ENCODE data around the gene PANK1.

PANK1 gene

GRCh38 chr10:89575031-89575430 lies 70.0 kb downstream of the PANK1 start:
- no peak for TF ChIP-seq USF1 (IDR thresholded peaks at IDR 0.05)
- no peak for TF ChIP-seq RAD21 (IDR thresholded peaks at IDR 0.05; ENCODE audit: low read depth)
- TF ChIP-seq MAX (IDR thresholded peaks at IDR 0.05): no peak
- TF ChIP-seq ZBTB7A (IDR thresholded peaks at IDR 0.05; ENCODE audit: low read depth): no peak
- TF ChIP-seq TEAD4 (IDR thresholded peaks at IDR 0.05): no peak
- TF ChIP-seq TAF1 (IDR thresholded peaks at IDR 0.05; ENCODE audit: low read depth): no peak
- TF ChIP-seq YY1 (IDR thresholded peaks at IDR 0.05; ENCODE audit: low read depth): no peak
- TF ChIP-seq NFIC (IDR thresholded peaks at IDR 0.05): no peak
- TF ChIP-seq FOXM1 (IDR thresholded peaks at IDR 0.05; ENCODE audit: borderline replicate concordance, low read depth): no peak
- no peak for TF ChIP-seq CEBPB (IDR thresholded peaks at IDR 0.05)
- TF ChIP-seq EP300 (IDR thresholded peaks at IDR 0.05; ENCODE audit: borderline replicate concordance): no peak
- TF ChIP-seq CREB1 (IDR thresholded peaks at IDR 0.05; ENCODE audit: low read depth): no peak
- no peak for TF ChIP-seq REST (IDR thresholded peaks at IDR 0.05; ENCODE audit: low read depth)
- TF ChIP-seq EGR1 (IDR thresholded peaks at IDR 0.05): no peak
- TF ChIP-seq TCF12 (IDR thresholded peaks at IDR 0.05; ENCODE audit: low read depth): no peak

- no peak for TF ChIP-seq CEBPB (IDR thresholded peaks at IDR 0.05)
- no peak for TF ChIP-seq TAF1 (IDR thresholded peaks at IDR 0.05; ENCODE audit: low read depth)
- TF ChIP-seq TCF12 (IDR thresholded peaks at IDR 0.05; ENCODE audit: low read depth): no peak
- TF ChIP-seq USF1 (IDR thresholded peaks at IDR 0.05): no peak
- no peak for TF ChIP-seq CREB1 (IDR thresholded peaks at IDR 0.05; ENCODE audit: low read depth)
- no peak for TF ChIP-seq REST (IDR thresholded peaks at IDR 0.05; ENCODE audit: low read depth)
Observed at GRCh38 chr10:89574368-89574767, 70.7 kb downstream of the PANK1 start.

- TF ChIP-seq YY1 (IDR thresholded peaks at IDR 0.05; ENCODE audit: low read depth): no peak
- no peak for TF ChIP-seq NFIC (IDR thresholded peaks at IDR 0.05)
- no peak for TF ChIP-seq ZBTB7A (IDR thresholded peaks at IDR 0.05; ENCODE audit: low read depth)
- TF ChIP-seq RAD21 (IDR thresholded peaks at IDR 0.05; ENCODE audit: low read depth): no peak
- no peak for TF ChIP-seq REST (IDR thresholded peaks at IDR 0.05; ENCODE audit: low read depth)
- TF ChIP-seq CEBPB (IDR thresholded peaks at IDR 0.05): no peak
- TF ChIP-seq TAF1 (IDR thresholded peaks at IDR 0.05; ENCODE audit: low read depth): no peak
- TF ChIP-seq EGR1 (IDR thresholded peaks at IDR 0.05): no peak
- no peak for TF ChIP-seq EP300 (IDR thresholded peaks at IDR 0.05; ENCODE audit: borderline replicate concordance)
- no peak for TF ChIP-seq USF1 (IDR thresholded peaks at IDR 0.05)
- no peak for TF ChIP-seq CREB1 (IDR thresholded peaks at IDR 0.05; ENCODE audit: low read depth)
- TF ChIP-seq FOXM1 (IDR thresholded peaks at IDR 0.05; ENCODE audit: borderline replicate concordance, low read depth): no peak
- no peak for TF ChIP-seq TCF12 (IDR thresholded peaks at IDR 0.05; ENCODE audit: low read depth)
- TF ChIP-seq MAX (IDR thresholded peaks at IDR 0.05): no peak
- no peak for TF ChIP-seq TEAD4 (IDR thresholded peaks at IDR 0.05)
Observed at GRCh38 chr10:89567576-89568245, 77.3 kb downstream of the PANK1 start.

GRCh38 chr10:89566992-89567391 lies 78.0 kb downstream of the PANK1 start:
- TF ChIP-seq EP300 (IDR thresholded peaks at IDR 0.05; ENCODE audit: borderline replicate concordance) (no peak), EGR1 (IDR thresholded peaks at IDR 0.05) (no peak), CEBPB (IDR thresholded peaks at IDR 0.05) (no peak), ZBTB7A (IDR thresholded peaks at IDR 0.05; ENCODE audit: low read depth) (no peak), CREB1 (IDR thresholded peaks at IDR 0.05; ENCODE audit: low read depth) (no peak), YY1 (IDR thresholded peaks at IDR 0.05; ENCODE audit: low read depth) (no peak), TCF12 (IDR thresholded peaks at IDR 0.05; ENCODE audit: low read depth) (no peak), NFIC (IDR thresholded peaks at IDR 0.05) (no peak), RAD21 (IDR thresholded peaks at IDR 0.05; ENCODE audit: low read depth) (no peak), USF1 (IDR thresholded peaks at IDR 0.05) (no peak), TAF1 (IDR thresholded peaks at IDR 0.05; ENCODE audit: low read depth) (no peak), TEAD4 (IDR thresholded peaks at IDR 0.05) (no peak), FOXM1 (IDR thresholded peaks at IDR 0.05; ENCODE audit: borderline replicate concordance, low read depth) (no peak), MAX (IDR thresholded peaks at IDR 0.05) (no peak), REST (IDR thresholded peaks at IDR 0.05; ENCODE audit: low read depth) (no peak)
